Ovary (tissue), 9 donors: ENCODE data around the gene LRGUK. TPM values are rescaled to one million over a fixed set of nuclear protein-coding genes. Genes with fewer than 3 reads are reported as not detected.

Experiments used
- DNase-seq, 5 donors: peaks; one replicate each; pipeline ENCODE4 v3.0.0-alpha.2; 2019 to 2020
- H3K27ac ChIP-seq, 2 donors: fragments of 200-600 bp; one replicate each; pipeline versions ENCODE4 v1.5.1 to v1.8.0; 2019 to 2022
- H3K27me3 ChIP-seq: fragments of 200-600 bp; one replicate; pipeline ENCODE4 v1.8.0; 2022
- H3K36me3 ChIP-seq: fragments of 200-600 bp; sonication (generic); one replicate; pipeline ENCODE4 v1.5.1; 2019
- H3K4me1 ChIP-seq: one replicate; pipeline ENCODE4 v1.8.1; 2013; ENCODE audit warnings: mild to moderate bottlenecking, moderate library complexity; ENCODE audit not compliant: insufficient read depth
- H3K4me3 ChIP-seq: fragments of 200-600 bp; sonication (generic); one replicate; pipeline ENCODE4 v1.5.1; 2017
- H3K9me3 ChIP-seq, 2 donors: fragments of 200-600 bp in 1 of 2; sonication (generic) in 1 of 2; one replicate each; pipeline versions ENCODE4 v1.5.1 to v1.8.1; 2013 to 2019; ENCODE audit warnings: mild to moderate bottlenecking in 1 of 2, moderate library complexity in 1 of 2
- CTCF ChIP-seq, 3 donors: fragments of 450-650 bp in 2 of 3; fragments of 200-600 bp in 1 of 3; IDR thresholded peaks; one replicate each; pipeline versions ENCODE4 v1.5.1 to v1.8.0; 2016 to 2022; ENCODE audit warnings: antibody characterized with exemption in 3 of 3, mild to moderate bottlenecking in 1 of 3
- EP300 ChIP-seq: sonication (generic); formaldehyde crosslinking; IDR thresholded peaks from one replicate; pipeline ENCODE4 v1.6.1; 2017; ENCODE audit warnings: antibody characterized with exemption
- POLR2A ChIP-seq: fragments of 450-650 bp; IDR thresholded peaks from one replicate; pipeline ENCODE4 v1.6.1; 2017; ENCODE audit warnings: antibody characterized with exemption, mild to moderate bottlenecking, moderate library complexity
- WGBS, 3 donors: extraction: QIAGEN DNeasy Blood & Tissue Kit in 1 of 3; methylation state at CpG; one replicate each; pipeline versions ENCODE4 v1.1.5 to v1.1.7; 2013 to 2017; 5-methylcytosine and 5-hydroxymethylcytosine counted together
- intact Hi-C, 4 donors: fragments of 100-400 bp; cut with DNase I; formaldehyde crosslinking; loops; one replicate each; pipeline versions ENCODE4 v1.11.0 to v1.15.1; 2022 to 2023
- polyA plus RNA-seq, 2 donors: library from polyadenylated mRNA; stranded (reverse); fragments of 200-250 nt in 1 of 2; fragments of 350-450 nt in 1 of 2; fragmentation: Illumina TruSeq in 1 of 2; extraction: RNeasy Lipid Tissue Mini Kit (QIAGEN cat#74804) in 1 of 2; gene quantifications; one replicate each; pipeline ENCODE4 v1.2.3, GENCODE V29; 2013 to 2014
- total RNA-seq, 7 donors: library from RNA; depleted of rRNA in 2 of 7; stranded (reverse); fragments of >200 nt in 2 of 7; fragmentation: NEBNext Ultra II Directional in 3 of 7; extraction: Animal tissue kit (Norgen Biotek cat#: 25700) in 3 of 7; gene quantifications; one replicate each; pipeline versions ENCODE4 v1.1.0 to v1.2.4, GENCODE V29; 2016 to 2023
- donor health status: DM: no; HTN: no; CAD: no; lungs with moderate emphysema.
- donor health status: DM: no; HTN: no; CAD: no.
- donor health status: Bipolar disorder and iron deficiency.
- donor health status: DM: yes; HTN: yes; CAD: no.
- donor health status: DM: no; HTN: no; CAD: no.
- donor health status: DM: yes; HTN: yes; CAD: no.

Gene LRGUK
- total and polyA plus RNA-seq, 9 donors, result 0.11 to 7.0 (median 0.56) TPM

- no peak overlapping the region for H3K27ac ChIP-seq
- H3K4me1 ChIP-seq, result no peaks in the 10 kb centered on the region
- no peak overlapping the region for H3K4me3 ChIP-seq
- H3K36me3 ChIP-seq, result no peaks in the 10 kb centered on the region
- 83 to 91% (median 85%) methylated on average over 5 of the region's 5 CpGs for WGBS, 3 donors
- intact Hi-C loops, result no loop called here
- DNase-seq, result no peak
- H3K27me3 ChIP-seq, result no peaks in the 10 kb centered on the region
- TF ChIP-seq EP300 (no peak), POLR2A (no peak), CTCF (IDR thresholded peaks at IDR 0.05) (no peak)
- no peaks in the 10 kb centered on the region for H3K9me3 ChIP-seq
Observed at GRCh38 chr7:134155871-134156270, 28.7 kb downstream of the LRGUK start.

- no peaks in the 10 kb centered on the region for H3K9me3 ChIP-seq
- 85 to 91% (median 87%) methylated on average over 3 of the region's 3 CpGs for WGBS, 3 donors
Observed at GRCh38 chr7:134165252-134165651, 38.1 kb downstream of the LRGUK start.

GRCh38 chr7:134167250-134167649 is 40.1 kb downstream of the LRGUK start:
- Histone ChIP-seq H3K9me3 (no peaks in the 10 kb centered on the region), H3K27me3 (no peaks in the 10 kb centered on the region), H3K4me1 (no peaks in the 10 kb centered on the region), H3K27ac (no peak overlapping the region), H3K4me3 (no peak overlapping the region), H3K36me3 (no peaks in the 10 kb centered on the region)
- 86 to 93% (median 89%) methylated on average over 5 of the region's 5 CpGs for WGBS, 3 donors
- intact Hi-C loops, result no loop called here
- DNase-seq, result no peak
- TF ChIP-seq CTCF (IDR thresholded peaks at IDR 0.05), result no peak
- no peak for TF ChIP-seq POLR2A
- TF ChIP-seq EP300, result no peak

More at GRCh38 chr7:134165252-134165651, 38.1 kb downstream of the LRGUK start:
- Histone ChIP-seq H3K27me3 (no peaks in the 10 kb centered on the region), H3K4me3 (no peak overlapping the region), H3K4me1 (no peaks in the 10 kb centered on the region), H3K27ac (no peak overlapping the region), H3K36me3 (no peaks in the 10 kb centered on the region)
- no peak for DNase-seq
- intact Hi-C loops, result no loop called here
- TF ChIP-seq EP300 (no peak), POLR2A (no peak), CTCF (IDR thresholded peaks at IDR 0.05) (no peak)

- WGBS, 3 donors, result 79% methylated on average over 1 of the region's 1 CpG
- no peaks in the 10 kb centered on the region for H3K27me3 ChIP-seq
- DNase-seq, result no peak
- H3K27ac ChIP-seq, result no peak overlapping the region
- intact Hi-C loops, result no loop called here
- H3K4me1 ChIP-seq, result no peaks in the 10 kb centered on the region
- H3K9me3 ChIP-seq, result no peaks in the 10 kb centered on the region
- no peak overlapping the region for H3K4me3 ChIP-seq
- no peaks in the 10 kb centered on the region for H3K36me3 ChIP-seq
- TF ChIP-seq CTCF (IDR thresholded peaks at IDR 0.05) (no peak), EP300 (no peak), POLR2A (no peak)
Observed at GRCh38 chr7:134167841-134168240, 40.7 kb downstream of the LRGUK start.
